Retinal pigment epithelial cell (primary cell): ENCODE data around the gene PDAP1.
"Not testable (repeated sequence)": the region's sequence is repeated elsewhere in the genome, so short reads cannot be mapped to it uniquely, and the experiment has no call there.

Experiments
- DNase-seq: peaks from one replicate; pipeline ENCODE4 v3.0.0-alpha.2; 2010; ENCODE audit warnings: low read depth
- H3K4me3 ChIP-seq: 2 replicates; pipeline ENCODE4 v1.5.1; 2011; ENCODE audit warnings: mild to moderate bottlenecking, low read length, control low read depth, moderate library complexity
- CTCF ChIP-seq: conservative IDR thresholded peaks from 2 replicates; pipeline ENCODE4 v1.5.1; 2011; ENCODE audit warnings: low read depth, low read length, control low read depth, inconsistent platforms

PDAP1 gene

GRCh38 chr7:99359465-99360154 is 48.8 kb downstream of the PDAP1 start:
- no peak for DNase-seq
- TF ChIP-seq CTCF = no peak
- H3K4me3 ChIP-seq = no peak overlapping the region

DNA sequence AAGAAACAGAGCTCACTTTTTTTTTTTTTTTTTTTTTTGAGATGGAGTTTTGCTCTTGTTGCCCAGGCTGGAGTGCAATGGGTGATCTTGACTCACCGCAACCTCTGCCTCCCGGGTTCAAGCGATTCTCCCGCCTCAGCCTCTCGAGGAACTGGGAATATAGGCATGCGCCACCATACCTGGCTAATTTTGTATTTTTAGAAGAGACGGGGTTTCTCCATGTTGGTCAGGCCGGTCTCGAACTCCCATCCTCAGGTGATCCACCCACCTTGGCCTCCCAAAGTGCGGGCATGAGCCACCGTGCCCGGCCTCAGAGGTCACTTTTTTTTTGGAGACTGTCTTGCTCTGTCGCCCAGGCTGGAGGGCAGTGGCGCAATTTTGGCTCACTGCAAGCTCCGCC is 49.9 kb downstream of the PDAP1 start:
- DNase-seq, H3K4me3 ChIP-seq: not testable (repeated sequence)

GRCh38 chr7:99357701-99358490 is 50.5 kb downstream of the PDAP1 start:
- no peak overlapping the region for H3K4me3 ChIP-seq
- DNase-seq = no peak
- no peak for TF ChIP-seq CTCF

- DNase-seq = no peak
- H3K4me3 ChIP-seq = no peak overlapping the region
- TF ChIP-seq CTCF = no peak
Measured at GRCh38 chr7:99355098-99355497, 53.3 kb downstream of the PDAP1 start.

DNA sequence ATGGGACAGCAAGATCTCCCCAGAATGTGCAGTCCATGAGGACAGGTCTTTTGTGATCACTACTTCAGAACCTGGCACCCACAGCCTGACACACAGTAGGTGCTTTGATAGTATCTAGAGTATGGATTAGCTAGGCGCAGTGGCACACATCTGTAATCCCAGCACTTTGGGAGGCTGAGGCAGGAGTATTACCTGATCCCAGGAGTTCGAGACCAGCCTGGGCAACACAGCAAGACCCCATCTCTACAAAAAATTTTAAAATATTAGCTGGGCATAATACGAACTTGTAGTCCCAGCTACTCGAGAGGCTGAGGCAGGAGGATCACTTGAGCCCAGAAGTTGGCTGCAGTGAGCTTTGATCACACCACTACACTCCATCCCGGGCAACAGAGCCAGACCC is 56.1 kb downstream of the PDAP1 start:
- DNase-seq = no peak
- TF ChIP-seq CTCF = no peak
- no peak overlapping the region for H3K4me3 ChIP-seq

- not testable (repeated sequence) for H3K4me3 ChIP-seq
Measured at GRCh38 chr7:99350641-99351040, 57.8 kb downstream of the PDAP1 start.

More at GRCh38 chr7:99350641-99351040, 57.8 kb downstream of the PDAP1 start:
- DNase-seq = not testable (repeated sequence)
